ENCODE results near the gene PTCHD4. TPM values are rescaled to one million over a fixed set of nuclear protein-coding genes. Genes with fewer than 3 reads are reported as not detected.

The PTCHD4 gene
- total and polyA plus RNA-seq, 2 of the 13 experiments (the other 11 are each of a cell fraction or from before 2014, with no cell fraction given) = 28.4 to 32.9 TPM

- TF ChIP-seq ARID5B (CRISPR knock-in tag; IDR thresholded peaks at IDR 0.05) = peak; percentile 90
- peak; percentile 97 for TF ChIP-seq ZBTB39 (CRISPR knock-in tag; IDR thresholded peaks at IDR 0.05)
- no peak for TF ChIP-seq TBP (CRISPR knock-in tag; IDR thresholded peaks at IDR 0.05)
- TF ChIP-seq ZNF281 (CRISPR knock-in tag; IDR thresholded peaks at IDR 0.05; ENCODE audit: borderline replicate concordance) = peak; percentile 13; the same call in 1 of the 2 replicates
- TF ChIP-seq ZNF558 (CRISPR knock-in tag; IDR thresholded peaks at IDR 0.05; ENCODE audit: borderline replicate concordance) = no peak
- no peak for TF ChIP-seq SNAPC5 (CRISPR knock-in tag; IDR thresholded peaks at IDR 0.05; ENCODE audit: borderline replicate concordance)
- TF ChIP-seq NR1H2 (CRISPR knock-in tag; IDR thresholded peaks at IDR 0.05; ENCODE audit: borderline replicate concordance, low read depth) = no peak
- no peak for TF ChIP-seq ZNF577 (CRISPR knock-in tag; IDR thresholded peaks at IDR 0.05; ENCODE audit: borderline replicate concordance, low read depth)
- TF ChIP-seq HNRNPUL1 (IDR thresholded peaks at IDR 0.05; ENCODE audit: low read depth, low read length) = no peak
- no peak for TF ChIP-seq NCOR1 (IDR thresholded peaks at IDR 0.05; ENCODE audit: borderline replicate concordance, low read length)
- TF ChIP-seq WIZ (CRISPR knock-in tag; IDR thresholded peaks at IDR 0.05) = peak; percentile 57; the same call in 1 of the 2 replicates
- peak; percentile 88 for TF ChIP-seq ZBTB34 (CRISPR knock-in tag; IDR thresholded peaks at IDR 0.05)
- no peak for TF ChIP-seq XBP1 (CRISPR knock-in tag; IDR thresholded peaks at IDR 0.05)
- TF ChIP-seq MAX (IDR thresholded peaks at IDR 0.05) = peak; percentile 63; the same call in 1 of the 2 replicates
- 0 out of 2 replicates have a peak, but pooled peaks have one; percentile 34 for TF ChIP-seq YEATS2 (CRISPR knock-in tag; IDR thresholded peaks at IDR 0.05; ENCODE audit: borderline replicate concordance)
- no peak for TF ChIP-seq REL (CRISPR knock-in tag; conservative IDR thresholded peaks at IDR 0.05)
- TF ChIP-seq IRX3 (CRISPR knock-in tag; IDR thresholded peaks at IDR 0.05; ENCODE audit: borderline replicate concordance, low read depth) = no peak
- no peak for TF ChIP-seq BCL3 (CRISPR knock-in tag; IDR thresholded peaks at IDR 0.05)
Observed at GRCh38 chr6:48111143-48111506, at the start of gene PTCHD4 (continued).

Measured in HepG2 (cell line).